ENCODE measurements around the gene MED15.
"Not testable (repeated sequence)": the region's sequence is repeated elsewhere in the genome, so short reads cannot be mapped to it uniquely, and the experiment has no call there.

MED15 gene, protein sequence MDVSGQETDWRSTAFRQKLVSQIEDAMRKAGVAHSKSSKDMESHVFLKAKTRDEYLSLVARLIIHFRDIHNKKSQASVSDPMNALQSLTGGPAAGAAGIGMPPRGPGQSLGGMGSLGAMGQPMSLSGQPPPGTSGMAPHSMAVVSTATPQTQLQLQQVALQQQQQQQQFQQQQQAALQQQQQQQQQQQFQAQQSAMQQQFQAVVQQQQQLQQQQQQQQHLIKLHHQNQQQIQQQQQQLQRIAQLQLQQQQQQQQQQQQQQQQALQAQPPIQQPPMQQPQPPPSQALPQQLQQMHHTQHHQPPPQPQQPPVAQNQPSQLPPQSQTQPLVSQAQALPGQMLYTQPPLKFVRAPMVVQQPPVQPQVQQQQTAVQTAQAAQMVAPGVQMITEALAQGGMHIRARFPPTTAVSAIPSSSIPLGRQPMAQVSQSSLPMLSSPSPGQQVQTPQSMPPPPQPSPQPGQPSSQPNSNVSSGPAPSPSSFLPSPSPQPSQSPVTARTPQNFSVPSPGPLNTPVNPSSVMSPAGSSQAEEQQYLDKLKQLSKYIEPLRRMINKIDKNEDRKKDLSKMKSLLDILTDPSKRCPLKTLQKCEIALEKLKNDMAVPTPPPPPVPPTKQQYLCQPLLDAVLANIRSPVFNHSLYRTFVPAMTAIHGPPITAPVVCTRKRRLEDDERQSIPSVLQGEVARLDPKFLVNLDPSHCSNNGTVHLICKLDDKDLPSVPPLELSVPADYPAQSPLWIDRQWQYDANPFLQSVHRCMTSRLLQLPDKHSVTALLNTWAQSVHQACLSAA

DNA sequence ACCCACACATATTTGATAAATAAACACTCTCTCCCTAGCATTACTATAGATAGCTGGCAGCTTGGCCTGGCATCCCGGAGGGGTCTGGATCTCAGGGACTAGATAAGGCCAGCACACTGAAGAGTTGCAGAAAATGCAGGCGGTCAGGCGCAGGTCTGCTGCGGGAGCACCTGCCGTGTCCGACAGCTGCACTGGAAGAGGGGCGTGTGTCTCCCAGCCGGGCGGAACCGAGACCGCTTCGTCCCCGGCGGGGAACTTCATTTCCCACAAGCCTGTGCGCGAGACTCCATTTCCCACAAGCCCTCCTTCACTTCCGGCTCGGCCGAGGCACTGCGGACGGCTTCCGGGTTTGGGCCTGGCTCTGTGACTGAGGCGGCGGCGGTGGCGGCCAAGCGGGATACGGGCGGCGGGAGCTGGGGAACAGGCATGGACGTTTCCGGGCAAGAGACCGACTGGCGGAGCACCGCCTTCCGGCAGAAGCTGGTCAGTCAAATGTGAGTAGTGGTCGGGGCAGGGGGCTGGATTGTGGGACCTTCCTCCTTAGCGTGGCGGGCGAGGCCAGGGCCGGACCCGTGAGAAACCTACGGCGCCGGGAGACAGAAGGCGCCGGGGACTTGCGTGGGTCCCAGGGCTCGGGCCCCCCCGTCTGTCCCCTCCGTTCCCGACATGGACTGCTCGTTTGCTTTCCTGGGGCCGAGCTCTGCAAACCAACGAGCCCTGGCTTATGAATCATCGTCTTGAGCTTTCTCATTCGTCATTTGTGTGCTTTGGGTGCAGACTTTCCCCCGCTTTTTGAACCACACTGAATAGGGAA lies at the start of gene MED15:
TSS of gene MED15 (plus strand) at position 358 of the 814 bp plus-strand sequence. CDS start at position 427, 69 bp downstream.
- peak; percentile 86 for DNase-seq (ENCODE audit: low read depth)

DNA sequence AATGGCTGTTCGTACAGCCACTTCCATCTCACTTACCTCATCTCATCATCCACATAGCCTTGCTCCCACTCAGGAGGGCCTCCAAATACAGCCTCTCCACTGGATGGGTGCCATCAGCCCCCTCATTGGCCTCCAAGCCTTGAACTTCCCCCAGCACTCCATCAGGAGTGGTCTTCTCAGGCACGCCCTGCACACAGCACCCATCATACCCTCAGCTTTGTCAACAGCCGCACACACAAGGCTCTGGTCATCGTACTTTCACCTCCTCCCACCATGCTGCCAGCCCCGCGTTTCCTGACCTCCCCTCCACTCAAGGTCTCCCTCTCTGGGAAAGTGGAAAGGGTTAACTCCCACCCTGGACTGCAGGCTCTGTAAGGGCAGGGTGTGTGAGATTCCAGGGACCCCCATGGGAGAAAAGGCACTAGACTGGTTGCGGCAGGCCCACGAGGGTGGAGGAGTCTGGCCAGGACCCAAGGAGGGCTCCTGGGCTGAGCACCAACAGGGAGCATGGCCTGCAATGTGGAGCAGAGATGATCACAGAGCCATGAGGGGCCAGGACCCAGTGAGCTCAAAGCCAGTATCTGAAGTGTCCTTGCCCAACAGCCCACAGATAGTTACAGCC lies 48.8 kb upstream of the MED15 start:
- DNase-seq (ENCODE audit: low read depth), result no peak

DNA sequence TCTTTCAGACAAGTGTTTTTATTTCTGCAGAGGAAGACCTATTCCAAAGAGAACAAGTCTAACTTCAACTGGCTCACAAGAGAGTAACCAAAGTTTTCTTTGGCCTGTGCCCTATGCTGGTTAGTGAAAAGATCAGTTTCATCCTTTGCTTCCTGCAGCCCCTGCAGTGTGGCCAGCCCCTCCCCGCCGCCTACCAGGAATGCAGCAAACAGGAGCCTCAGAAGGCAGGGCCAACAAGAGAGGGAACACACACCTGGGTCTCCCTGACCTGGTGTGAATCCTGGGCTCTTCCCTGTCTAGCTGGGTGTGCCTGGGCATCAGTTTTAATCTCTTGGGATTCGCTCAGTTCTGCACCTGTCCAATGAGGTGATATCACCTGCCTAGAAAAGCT lies 48.3 kb upstream of the MED15 start:
- DNase-seq (ENCODE audit: low read depth), result no peak

DNA sequence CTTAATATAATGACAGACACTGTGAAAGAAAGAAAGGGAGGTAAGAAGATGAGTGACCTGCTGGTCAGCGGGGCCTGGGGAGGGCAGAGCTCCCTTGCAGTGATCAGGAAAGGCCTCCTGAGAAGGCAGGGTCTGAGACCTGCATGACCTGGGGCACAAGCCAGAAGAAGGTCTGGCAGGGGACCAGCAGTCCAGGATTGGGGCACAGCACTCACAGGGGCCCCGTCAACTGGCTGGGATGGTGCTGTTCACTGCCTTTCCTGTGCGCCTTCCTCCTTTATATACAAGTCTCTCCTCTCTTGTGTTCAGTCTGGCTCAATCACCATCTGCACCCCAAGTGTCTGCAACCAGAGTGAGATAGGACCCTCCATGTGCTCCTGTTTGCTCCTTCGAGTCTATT lies 47.5 kb upstream of the MED15 start:
- DNase-seq (ENCODE audit: low read depth), result no peak

DNA sequence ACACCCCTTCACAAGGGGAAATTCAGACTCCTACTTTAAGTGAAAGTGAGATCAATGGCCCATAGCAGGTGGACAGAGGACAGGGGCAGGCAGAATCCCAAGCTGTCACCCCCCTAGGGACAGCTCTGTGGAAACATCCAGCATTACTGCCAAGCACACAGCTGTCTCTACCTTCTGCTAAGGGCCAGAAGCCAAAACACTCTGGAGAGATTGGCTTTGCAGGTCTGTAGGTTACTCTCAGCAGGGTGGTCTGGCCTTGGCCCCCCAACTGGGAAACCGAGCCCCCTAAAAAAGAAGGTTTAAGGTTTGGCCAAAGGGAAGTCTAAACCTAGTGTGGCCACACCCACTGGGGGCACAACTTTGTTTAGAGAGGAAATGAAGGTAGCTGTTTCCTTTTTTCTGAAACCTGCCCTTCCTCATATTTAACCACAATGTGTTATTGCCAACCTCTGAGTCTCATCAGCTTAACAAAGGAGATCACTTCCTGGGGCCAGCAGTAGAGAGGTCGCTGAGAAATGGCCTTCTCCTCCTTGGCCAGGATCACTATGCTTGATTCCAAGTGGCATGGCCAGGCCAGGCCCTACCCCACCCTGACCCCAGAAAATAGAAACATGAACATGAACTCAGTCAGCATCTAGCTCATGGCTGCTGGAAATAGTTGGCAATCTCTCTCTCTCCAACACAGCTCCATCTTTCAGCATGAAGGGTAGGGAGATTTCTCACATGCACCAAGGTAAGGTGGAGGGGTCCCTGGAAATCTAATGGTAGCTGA lies 43.9 kb upstream of the MED15 start:
- no peak for DNase-seq (ENCODE audit: low read depth)

DNA sequence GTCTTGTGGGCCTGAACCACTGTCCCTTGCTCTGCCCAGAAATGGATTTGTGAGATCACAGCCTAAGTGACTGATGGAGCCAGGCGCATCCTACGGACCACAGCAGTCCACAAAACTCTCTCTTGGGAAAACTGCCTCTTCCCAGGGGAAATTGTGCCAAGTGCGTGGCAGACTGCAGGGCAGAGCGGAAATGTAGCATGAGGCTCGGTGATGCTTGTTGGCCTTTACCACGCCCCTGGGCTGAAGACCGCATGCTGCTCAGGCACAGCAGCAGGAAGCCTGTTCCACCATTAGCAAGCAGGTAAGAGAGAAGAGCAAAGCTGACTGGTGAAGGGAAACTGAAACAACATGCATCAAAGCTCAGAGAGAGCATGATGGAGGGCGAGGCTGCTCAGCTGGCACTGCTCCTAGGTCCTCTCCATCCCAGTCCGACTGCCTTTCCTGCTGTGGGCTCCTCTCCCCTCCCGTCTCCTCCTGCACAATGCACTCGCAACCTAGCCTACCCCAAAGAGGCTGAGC lies 43.3 kb upstream of the MED15 start:
- no peak for DNase-seq (ENCODE audit: low read depth)

DNA sequence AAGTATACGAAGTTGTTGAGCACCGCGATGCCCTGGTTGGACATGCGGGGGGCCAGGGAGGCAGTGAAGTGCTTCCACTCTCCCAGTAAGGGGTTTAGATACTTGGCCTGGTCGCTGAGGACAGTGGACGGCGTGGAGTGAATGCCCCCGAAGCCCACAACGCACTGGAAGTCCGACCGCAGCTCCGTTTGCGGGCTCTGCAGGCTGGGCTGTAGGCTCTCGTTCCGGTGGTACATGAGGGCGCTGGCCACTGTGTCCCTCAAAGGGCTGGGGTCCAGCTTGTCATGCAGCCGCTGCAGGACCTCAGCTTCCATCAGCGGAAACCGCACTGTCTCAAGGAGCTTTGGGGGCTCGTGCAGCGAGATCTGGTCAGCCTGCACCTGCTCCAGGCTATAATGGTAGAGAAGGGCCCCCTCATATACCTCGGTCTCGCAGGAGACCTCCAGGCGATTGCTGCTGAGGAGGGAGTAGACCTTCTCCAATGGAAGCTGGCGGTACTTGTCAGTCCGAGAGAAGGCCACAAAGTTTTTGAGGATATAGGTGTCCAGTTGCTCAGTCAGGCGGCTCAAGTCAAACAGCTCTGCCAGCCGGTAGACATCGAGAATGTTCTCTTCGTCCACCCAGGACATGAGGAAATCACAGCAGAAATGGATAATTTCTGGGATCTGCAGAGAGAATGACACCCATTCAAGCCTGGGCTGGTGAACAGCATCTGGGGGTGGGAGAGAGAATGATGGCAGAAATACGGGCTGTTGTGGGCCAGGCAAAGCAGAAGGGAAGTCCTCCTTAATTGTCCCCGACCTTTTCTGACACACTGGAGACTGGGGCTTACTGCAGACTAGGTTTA lies 42.3 kb upstream of the MED15 start:
- DNase-seq (ENCODE audit: low read depth), result no peak

DNA sequence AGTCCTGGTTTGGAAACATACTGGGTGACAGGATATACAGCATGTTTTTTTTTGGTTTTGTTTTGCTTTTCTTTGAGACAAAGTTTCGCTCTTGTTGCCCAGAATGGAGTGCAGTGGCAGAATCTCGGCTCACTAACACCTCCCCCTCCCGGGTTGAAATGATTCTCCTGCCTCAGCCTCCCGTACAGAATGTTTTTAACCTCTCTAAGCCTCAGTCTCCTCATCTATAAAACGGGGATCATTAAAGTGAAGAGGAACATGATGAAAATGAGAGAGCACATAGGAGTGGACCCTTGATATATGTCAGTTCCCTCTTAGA lies 41.7 kb upstream of the MED15 start:
- no peak for DNase-seq (ENCODE audit: low read depth)

DNA sequence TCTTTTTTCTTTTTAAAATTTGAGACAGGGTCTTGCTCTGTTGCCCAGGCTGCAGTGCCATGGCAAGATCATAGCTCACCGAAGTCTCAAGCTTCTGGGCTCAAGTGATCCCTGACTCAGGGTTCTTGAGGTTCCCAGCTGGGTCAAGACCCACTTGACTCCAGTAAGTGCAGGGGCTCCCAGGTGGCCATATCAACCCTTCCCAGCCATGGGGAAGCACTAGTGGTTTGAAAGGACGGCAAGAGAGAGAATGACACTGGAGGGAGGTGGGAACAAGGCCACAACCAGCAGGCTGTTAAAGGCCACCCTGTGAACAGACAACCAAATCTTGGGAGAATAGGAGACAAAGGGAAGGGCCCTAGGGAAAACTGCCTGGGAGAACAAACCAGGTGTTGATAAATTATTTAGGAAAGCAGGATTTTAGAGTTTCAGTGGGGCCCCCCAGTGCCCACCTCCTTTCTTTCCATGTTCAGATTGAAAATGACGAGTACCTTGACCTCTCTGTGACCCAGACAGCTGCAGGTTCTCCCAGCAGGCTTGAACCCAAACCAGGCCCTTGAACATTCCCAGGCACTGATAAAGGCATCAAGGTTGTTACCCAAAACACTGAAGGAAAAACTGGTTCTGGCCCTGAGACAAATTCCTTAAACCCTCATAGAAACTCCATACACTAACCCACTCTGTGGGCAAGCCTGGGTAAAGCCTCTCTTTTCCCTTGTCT lies 40.6 kb upstream of the MED15 start:
- DNase-seq (ENCODE audit: low read depth), result no peak

DNA sequence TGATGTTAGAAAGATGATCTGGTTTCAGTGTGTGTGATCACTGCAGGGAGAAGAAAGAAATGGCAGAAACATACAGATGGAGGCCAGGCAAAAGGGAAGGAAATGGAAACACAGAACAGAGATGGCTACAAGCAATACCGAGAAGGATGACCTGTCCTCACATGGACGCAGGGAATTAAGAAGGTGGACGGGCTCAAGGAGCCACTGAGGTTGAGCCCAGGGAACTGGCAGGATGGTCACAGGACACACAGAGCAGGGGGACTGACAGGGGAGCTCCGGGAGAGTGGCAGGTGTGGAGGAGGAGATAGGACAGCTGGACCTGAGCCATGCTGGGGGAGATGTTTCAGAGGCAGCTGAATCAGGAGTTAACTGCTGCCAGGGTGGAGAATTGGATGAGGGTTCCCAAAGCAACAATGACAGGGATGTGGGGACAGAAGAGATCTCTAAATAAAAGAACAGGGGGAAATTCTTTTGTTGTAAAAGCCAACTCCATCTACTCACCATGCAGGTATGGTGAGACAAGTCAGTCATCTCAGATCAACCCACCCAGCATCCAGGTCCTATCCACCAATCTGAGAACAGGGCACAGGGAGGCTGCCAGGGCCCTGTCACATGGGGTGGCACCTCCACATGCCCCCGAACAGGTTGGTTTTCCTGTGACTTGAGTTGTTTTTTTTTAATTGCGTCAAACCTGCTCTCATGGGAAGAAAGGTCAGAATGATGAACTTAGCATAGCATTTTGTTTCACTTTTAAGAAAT lies 38.1 kb upstream of the MED15 start:
- no peak for DNase-seq (ENCODE audit: low read depth)

DNA sequence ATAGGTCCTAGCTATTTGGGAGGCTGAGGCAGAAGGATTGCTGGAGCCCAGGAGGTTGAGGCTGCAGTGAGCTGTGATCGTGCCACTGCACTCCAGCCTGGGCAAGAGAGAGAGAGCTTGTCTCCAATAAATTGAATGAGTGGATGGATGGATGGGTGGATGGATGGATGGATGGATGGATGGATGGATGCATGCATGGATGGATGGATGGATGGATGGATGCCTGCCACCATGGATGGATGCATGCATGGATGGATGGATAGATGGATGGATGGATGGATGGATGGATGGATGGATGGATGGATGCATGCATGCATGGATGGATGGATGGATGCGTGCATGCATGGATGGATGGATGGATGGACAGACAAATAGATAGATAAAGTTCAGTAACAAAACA lies 36.9 kb upstream of the MED15 start:
- not testable (repeated sequence) for DNase-seq (ENCODE audit: low read depth)

DNA sequence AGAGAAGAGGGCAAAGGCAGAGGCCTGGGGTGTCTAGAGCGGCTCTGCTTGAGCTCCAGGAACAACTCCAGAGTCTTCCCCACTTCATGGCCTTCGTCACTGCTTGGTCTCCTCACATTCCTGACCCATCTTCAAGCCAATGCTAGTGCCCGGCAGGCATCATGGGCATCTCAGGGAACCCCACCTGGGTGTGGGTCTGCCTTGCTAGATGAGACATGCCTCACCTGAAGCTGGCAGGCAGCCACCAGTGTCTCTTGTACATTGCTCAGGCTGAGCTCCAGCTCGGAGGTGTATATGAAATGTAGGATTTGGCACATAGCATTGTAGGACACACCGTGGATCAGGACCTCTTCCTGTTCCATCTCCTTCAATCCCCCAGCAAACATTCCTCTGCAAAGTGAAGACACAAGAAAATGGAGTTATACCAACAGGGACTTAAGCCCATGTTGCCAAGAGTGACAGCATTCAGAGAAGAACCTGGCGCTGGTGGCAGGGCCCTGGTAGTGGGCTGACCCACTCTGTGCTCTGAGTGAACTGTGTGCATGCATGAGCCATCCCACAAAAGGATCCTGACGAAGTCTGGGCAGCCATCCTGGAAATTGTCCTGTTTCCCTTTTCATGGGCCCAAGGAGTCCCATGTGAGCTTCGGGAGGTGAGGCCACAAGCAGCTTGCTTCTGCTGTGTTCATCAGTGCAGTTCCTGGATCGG lies 36.1 kb upstream of the MED15 start:
- no peak for DNase-seq (ENCODE audit: low read depth)

DNA sequence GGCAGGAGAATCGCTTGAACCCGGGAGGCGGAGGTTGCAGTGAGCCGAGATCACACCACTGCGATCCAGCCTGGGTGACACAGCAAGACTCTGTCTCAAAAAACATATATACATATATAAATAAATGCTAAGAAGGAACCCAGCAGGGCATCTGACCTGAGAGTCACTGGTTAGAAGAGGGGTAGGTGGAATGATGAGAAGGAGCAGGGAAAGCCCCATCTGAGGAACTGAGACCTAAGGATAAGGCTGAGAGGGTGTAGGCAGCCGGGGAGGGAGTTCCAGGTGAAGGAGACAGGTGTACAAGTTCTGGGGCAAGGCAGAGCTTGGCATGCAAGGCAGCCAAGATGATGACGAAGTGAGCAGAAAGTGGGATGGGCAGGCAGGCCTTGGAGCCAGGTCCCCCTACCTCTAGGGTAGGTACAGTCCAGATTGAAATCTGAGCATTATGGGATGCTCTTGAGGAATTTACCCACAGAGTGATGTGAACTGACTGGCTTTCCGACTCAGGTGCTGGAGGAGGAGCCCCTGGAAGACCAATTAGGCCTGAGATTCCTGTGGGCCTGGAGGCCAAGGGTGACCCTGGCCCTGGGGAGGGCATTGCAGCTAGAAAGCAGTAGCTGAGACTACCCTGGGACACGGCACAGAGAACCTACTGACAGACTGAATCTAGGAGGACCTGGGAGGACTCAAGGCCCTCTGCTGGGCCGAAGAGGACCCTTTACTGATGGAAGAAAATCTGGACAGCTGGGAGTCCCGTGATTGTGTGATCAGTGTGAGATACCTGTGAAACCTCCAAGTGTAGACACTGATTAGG lies 34.6 kb upstream of the MED15 start:
- DNase-seq (ENCODE audit: low read depth), result no peak

DNA sequence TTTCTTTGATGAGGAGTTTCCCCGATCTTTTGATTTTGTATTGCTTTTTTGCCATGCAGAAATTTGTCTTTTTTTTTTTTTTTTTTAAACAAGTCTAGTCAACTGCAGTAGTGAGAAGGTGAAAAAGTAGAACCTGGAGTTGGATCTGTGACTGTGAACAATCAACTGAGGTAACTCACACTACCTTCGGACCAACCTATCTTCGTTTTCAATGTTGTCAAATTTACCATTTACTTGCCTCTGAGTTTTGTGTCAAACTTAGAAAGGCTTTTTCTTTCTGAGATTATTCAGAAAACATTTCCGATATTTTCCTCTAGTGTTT lies 32.3 kb upstream of the MED15 start:
- no peak for DNase-seq (ENCODE audit: low read depth)

DNA sequence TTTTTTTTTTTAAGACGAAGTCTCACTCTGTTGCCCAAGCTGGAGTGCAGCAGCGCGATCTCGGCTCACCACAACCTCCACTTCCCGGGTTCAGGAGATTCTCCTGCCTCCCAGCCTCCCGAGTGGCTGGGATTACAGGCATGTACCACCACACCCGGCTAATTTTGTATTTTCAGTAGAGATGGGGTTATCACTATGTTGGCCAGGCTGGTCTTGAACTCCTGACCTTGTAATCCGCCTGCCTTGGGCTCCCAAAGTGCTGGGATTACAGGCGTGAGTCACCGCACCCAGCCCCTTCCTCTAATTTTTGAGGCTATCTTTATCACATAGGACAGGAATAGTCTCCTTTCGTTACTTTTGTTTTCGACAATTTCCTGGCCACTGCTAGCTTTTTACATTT lies 31.8 kb upstream of the MED15 start:
- not testable (repeated sequence) for DNase-seq (ENCODE audit: low read depth)

DNA sequence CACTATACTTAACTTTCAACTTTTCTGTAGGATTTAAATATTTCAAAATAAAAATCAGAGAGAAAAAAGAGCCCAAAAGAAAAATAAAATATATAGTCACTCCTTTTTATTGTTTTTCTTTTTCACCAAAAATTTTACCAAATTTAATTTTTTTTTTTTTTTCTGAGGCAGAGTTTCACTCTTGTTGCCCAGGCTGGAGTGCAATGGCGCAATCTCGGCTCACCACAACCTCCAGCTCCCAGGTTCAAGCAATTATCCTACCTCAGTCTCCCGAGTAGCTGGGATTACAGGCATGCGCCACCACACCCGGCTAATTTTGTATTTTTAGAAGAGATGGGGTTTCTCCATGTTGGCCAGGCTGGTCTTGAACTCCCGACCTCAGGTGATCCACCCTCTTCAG lies 29.4 kb upstream of the MED15 start:
- not testable (repeated sequence) for DNase-seq (ENCODE audit: low read depth)

DNA sequence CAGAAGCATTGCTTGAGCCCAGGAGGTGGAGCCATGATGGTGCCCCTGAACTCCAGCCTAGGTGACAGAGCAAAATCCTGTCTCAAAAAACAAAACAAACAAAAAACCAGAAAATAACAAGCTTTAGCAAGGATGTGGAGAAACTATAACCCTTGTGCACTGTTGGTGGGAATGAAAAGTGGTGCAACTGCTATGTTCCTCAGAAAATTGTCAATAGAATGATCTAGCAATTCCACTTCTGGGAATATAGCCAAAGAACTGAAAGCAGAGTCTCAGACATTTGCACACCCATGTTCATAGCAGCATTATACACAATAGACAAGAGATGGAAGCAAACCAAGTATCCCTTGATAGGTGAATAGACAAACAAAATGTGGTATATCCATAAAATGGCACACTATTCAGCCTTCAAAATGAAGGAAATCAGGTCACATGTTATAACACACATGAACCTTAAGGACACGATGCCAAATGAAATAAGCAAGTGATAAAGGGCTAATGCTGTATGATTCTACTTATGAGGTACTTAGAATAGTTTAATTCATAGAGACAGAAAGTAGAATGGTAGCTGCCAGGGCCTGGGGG lies 27.7 kb upstream of the MED15 start:
- DNase-seq (ENCODE audit: low read depth), result no peak
